Measurements from ENCODE around the gene DOCK2. TPM values are rescaled to one million over a fixed set of nuclear protein-coding genes. Genes with fewer than 3 reads are reported as not detected.

DOCK2 gene
- total RNA-seq, 1 donor from 2014 or later, result 6.5 TPM

DNA sequence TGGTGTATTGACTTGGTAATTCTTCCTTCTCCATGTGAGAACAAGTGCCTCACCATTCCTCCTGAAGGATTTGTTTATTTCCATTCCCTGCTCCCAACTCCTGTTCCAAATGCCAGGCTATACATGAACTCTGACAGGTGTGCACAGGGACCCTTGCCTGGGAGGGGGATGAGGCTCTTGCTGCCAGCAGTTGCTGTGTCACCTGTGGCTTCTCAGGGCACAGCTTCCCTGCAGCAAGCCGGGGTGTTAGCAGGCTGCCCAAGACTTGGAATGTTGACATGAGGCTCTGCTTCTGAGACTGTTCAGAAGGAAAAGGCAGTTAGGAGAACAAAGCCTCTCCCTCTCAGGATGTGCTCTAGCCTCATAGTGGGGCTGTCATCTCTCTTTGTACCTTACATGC lies 131.3 kb downstream of the DOCK2 start:
- H3K27me3 Mint-ChIP-seq (ENCODE audit: unreplicated experiment), result peaks cover 4% of the 10 kb centered on the region
- no peaks in the 10 kb centered on the region for H3K36me3 Mint-ChIP-seq (ENCODE audit: low read depth, unreplicated experiment)
- H3K9me3 Mint-ChIP-seq (ENCODE audit: unreplicated experiment), result no peaks in the 10 kb centered on the region
- no peak for DNase-seq (ENCODE audit: low spot score)
- TF ChIP-seq, protein P1, sequence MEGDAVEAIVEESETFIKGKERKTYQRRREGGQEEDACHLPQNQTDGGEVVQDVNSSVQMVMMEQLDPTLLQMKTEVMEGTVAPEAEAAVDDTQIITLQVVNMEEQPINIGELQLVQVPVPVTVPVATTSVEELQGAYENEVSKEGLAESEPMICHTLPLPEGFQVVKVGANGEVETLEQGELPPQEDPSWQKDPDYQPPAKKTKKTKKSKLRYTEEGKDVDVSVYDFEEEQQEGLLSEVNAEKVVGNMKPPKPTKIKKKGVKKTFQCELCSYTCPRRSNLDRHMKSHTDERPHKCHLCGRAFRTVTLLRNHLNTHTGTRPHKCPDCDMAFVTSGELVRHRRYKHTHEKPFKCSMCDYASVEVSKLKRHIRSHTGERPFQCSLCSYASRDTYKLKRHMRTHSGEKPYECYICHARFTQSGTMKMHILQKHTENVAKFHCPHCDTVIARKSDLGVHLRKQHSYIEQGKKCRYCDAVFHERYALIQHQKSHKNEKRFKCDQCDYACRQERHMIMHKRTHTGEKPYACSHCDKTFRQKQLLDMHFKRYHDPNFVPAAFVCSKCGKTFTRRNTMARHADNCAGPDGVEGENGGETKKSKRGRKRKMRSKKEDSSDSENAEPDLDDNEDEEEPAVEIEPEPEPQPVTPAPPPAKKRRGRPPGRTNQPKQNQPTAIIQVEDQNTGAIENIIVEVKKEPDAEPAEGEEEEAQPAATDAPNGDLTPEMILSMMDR (IDR thresholded peaks at IDR 0.05; ENCODE audit: unreplicated experiment), result no peak
- no peak overlapping the region for H3K27ac Mint-ChIP-seq (ENCODE audit: unreplicated experiment)
- H3K4me1 Mint-ChIP-seq (ENCODE audit: unreplicated experiment), result no peaks in the 10 kb centered on the region
- H3K4me3 Mint-ChIP-seq (ENCODE audit: unreplicated experiment), result no peak overlapping the region

DNA sequence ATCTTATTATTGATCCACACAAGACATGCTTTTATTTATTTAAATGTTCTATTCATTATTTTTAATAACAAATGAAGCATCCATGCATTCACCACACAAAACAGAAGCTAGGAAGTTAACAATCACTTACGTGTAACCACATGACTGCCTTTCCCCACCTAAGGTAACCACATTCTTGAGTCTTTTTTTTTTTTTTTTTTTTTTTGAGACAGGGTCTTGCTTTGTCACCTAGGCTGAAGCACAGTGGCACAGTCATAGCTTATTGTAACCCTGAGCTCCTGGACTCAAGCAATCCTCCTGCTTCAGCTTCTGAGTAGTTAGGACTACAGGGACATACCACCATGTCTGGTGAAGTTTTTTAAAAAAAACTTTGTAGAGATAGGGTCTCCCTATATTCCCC lies 133.0 kb downstream of the DOCK2 start:
- Mint-ChIP-seq H3K27ac (ENCODE audit: unreplicated experiment) (no peak overlapping the region), H3K4me1 (ENCODE audit: unreplicated experiment) (no peaks in the 10 kb centered on the region), H3K9me3 (ENCODE audit: unreplicated experiment) (no peaks in the 10 kb centered on the region), H3K4me3 (ENCODE audit: unreplicated experiment) (no peak overlapping the region), H3K36me3 (ENCODE audit: low read depth, unreplicated experiment) (no peaks in the 10 kb centered on the region), H3K27me3 (ENCODE audit: unreplicated experiment) (peaks cover 2% of the 10 kb centered on the region)
- no peak for DNase-seq (ENCODE audit: low spot score)
- TF ChIP-seq, protein P1 (IDR thresholded peaks at IDR 0.05; ENCODE audit: unreplicated experiment), result no peak

DNA sequence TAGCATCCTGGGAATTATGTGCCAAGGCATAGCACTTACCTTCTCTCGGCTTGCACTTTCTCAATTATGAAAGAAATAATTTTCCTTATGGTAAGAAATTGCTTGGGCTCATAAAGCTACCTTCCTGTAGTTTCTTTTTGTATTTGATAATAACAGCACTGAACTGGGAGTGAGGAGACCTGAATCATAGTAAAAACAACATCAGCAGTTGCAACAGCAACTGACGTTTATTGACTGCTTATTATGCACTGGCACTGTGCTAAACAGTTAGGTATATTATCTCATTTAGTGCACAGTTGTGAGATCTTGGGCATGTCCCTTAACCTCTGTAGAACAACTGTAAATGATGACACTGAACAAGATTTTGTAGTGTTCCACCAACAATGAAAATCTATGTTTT lies 135.2 kb downstream of the DOCK2 start:
- H3K4me1 Mint-ChIP-seq (ENCODE audit: unreplicated experiment), result peaks cover 3% of the 10 kb centered on the region
- no peaks in the 10 kb centered on the region for H3K9me3 Mint-ChIP-seq (ENCODE audit: unreplicated experiment)
- H3K4me3 Mint-ChIP-seq (ENCODE audit: unreplicated experiment), result no peak overlapping the region
- TF ChIP-seq, protein P1 (IDR thresholded peaks at IDR 0.05; ENCODE audit: unreplicated experiment), result no peak
- H3K27me3 Mint-ChIP-seq (ENCODE audit: unreplicated experiment), result no peaks in the 10 kb centered on the region
- no peak for DNase-seq (ENCODE audit: low spot score)
- H3K27ac Mint-ChIP-seq (ENCODE audit: unreplicated experiment), result no peak overlapping the region
- H3K36me3 Mint-ChIP-seq (ENCODE audit: low read depth, unreplicated experiment), result no peaks in the 10 kb centered on the region

DNA sequence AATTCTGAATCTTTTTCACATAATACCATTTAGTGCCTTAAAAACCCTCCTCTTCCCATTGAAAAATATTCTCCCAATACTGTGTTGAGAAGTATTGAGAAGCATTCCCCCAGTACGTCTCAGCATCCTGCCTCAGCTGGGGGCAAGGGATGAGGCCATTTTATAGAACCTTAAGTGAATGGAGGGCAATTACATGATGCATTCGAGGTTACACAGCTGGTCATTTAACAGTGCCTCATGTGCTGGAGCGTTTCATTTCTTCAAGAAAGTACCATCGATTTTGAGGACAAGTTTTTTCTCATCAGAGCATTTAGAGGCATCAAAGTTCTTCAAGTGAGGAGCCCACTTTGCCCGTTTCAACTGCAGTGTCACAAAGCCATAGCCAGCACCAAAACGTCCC lies 135.6 kb downstream of the DOCK2 start:
- TF ChIP-seq, protein P1 (IDR thresholded peaks at IDR 0.05; ENCODE audit: unreplicated experiment), result no peak
- Mint-ChIP-seq H3K4me3 (ENCODE audit: unreplicated experiment) (no peak overlapping the region), H3K9me3 (ENCODE audit: unreplicated experiment) (no peaks in the 10 kb centered on the region), H3K36me3 (ENCODE audit: low read depth, unreplicated experiment) (no peaks in the 10 kb centered on the region), H3K27ac (ENCODE audit: unreplicated experiment) (no peak overlapping the region), H3K27me3 (ENCODE audit: unreplicated experiment) (no peaks in the 10 kb centered on the region), H3K4me1 (ENCODE audit: unreplicated experiment) (peaks cover 3% of the 10 kb centered on the region)
- no peak for DNase-seq (ENCODE audit: low spot score)

DNA sequence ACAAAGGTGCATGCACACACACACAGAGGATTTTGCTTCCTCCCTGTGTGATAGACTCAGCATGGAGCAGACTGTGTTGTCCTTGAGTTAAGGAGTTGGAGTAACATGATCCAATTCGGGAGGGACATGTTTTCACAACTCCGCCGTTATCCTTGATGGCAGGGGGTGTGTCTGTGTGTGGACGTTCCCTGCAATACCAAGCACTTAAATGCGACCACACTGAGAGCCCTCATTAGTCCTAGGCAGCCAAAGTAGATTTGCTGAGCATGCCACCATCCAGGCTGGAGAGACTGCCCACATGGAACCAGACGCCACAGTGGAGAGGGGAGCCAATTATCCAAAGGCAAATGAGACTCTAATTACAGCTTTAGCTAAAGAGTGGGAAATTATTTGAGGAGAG lies 140.1 kb downstream of the DOCK2 start:
- Mint-ChIP-seq H3K27ac (ENCODE audit: unreplicated experiment) (no peak overlapping the region), H3K9me3 (ENCODE audit: unreplicated experiment) (no peaks in the 10 kb centered on the region), H3K4me3 (ENCODE audit: unreplicated experiment) (no peak overlapping the region), H3K27me3 (ENCODE audit: unreplicated experiment) (no peaks in the 10 kb centered on the region), H3K4me1 (ENCODE audit: unreplicated experiment) (peaks cover 3% of the 10 kb centered on the region), H3K36me3 (ENCODE audit: low read depth, unreplicated experiment) (no peaks in the 10 kb centered on the region)
- TF ChIP-seq, protein P1 (IDR thresholded peaks at IDR 0.05; ENCODE audit: unreplicated experiment), result no peak
- DNase-seq (ENCODE audit: low spot score), result no peak

Data from endothelial cell (in vitro differentiated cells).